ENCODE measurements around the gene TMEM170A.
"Not testable (repeated sequence)": the region's sequence is repeated elsewhere in the genome, so short reads cannot be mapped to it uniquely, and the experiment has no call there.

Gene TMEM170A

GRCh38 chr16:75452464-75453190, 11.9 kb downstream of the TMEM170A start:
- DNase-seq (ENCODE audit: low spot score) = no peak

- DNase-seq (ENCODE audit: low spot score) = no peak
Observed at GRCh38 chr16:75446416-75446815, 18.1 kb downstream of the TMEM170A start.

- no peak for DNase-seq (ENCODE audit: low spot score)
Observed at GRCh38 chr16:75445298-75445697, 19.2 kb downstream of the TMEM170A start.

GRCh38 chr16:75443298-75443697, 21.2 kb downstream of the TMEM170A start:
- no peak for DNase-seq (ENCODE audit: low spot score)

- DNase-seq (ENCODE audit: low spot score) = peak; percentile 66
Observed at GRCh38 chr16:75433732-75434413, 30.6 kb downstream of the TMEM170A start.

- DNase-seq (ENCODE audit: low spot score) = peak; percentile 97
Observed at GRCh38 chr16:75432828-75433731, 31.4 kb downstream of the TMEM170A start, which contains the start of gene CFDP1. CFDP1 (minus strand) TSS chr16:75433503; CDS start chr16:75433352, 151 bp downstream.

GRCh38 chr16:75429621-75430403, 34.7 kb downstream of the TMEM170A start:
- no peak for DNase-seq (ENCODE audit: low spot score)

GRCh38 chr16:75426524-75426923, 38.0 kb downstream of the TMEM170A start:
- DNase-seq (ENCODE audit: low spot score) = not testable (repeated sequence)

- not testable (repeated sequence) for DNase-seq (ENCODE audit: low spot score)
Observed at GRCh38 chr16:75424105-75424762, 40.3 kb downstream of the TMEM170A start.

- no peak for DNase-seq (ENCODE audit: low spot score)
Observed at GRCh38 chr16:75423723-75424104, 40.8 kb downstream of the TMEM170A start.

- no peak for DNase-seq (ENCODE audit: low spot score)
Observed at GRCh38 chr16:75421820-75422126, 42.7 kb downstream of the TMEM170A start.

GRCh38 chr16:75420987-75421819, 43.3 kb downstream of the TMEM170A start:
- peak; percentile 85 for DNase-seq (ENCODE audit: low spot score)

GRCh38 chr16:75416904-75417565, 47.5 kb downstream of the TMEM170A start:
- no peak for DNase-seq (ENCODE audit: low spot score)

GRCh38 chr16:75415169-75415905, 49.2 kb downstream of the TMEM170A start:
- no peak for DNase-seq (ENCODE audit: low spot score)

GRCh38 chr16:75413951-75414350, 50.5 kb downstream of the TMEM170A start:
- DNase-seq (ENCODE audit: low spot score) = no peak

- DNase-seq (ENCODE audit: low spot score) = no peak
Observed at GRCh38 chr16:75406943-75407342, 57.5 kb downstream of the TMEM170A start.

GRCh38 chr16:75402821-75403475, 61.5 kb downstream of the TMEM170A start:
- DNase-seq (ENCODE audit: low spot score) = peak; percentile 30

GRCh38 chr16:75402159-75402820, 62.2 kb downstream of the TMEM170A start:
- DNase-seq (ENCODE audit: low spot score) = no peak
